GM19455 (cell line): ENCODE measurements around the gene ADK.
"Not testable (repeated sequence)": the region's sequence is repeated elsewhere in the genome, so short reads cannot be mapped to it uniquely, and the experiment has no call there.

Source experiments
- ATAC-seq: cut with Tn5 transposase; IDR thresholded peaks from one replicate; pipeline ENCODE4 v1.9.1; 2021; ENCODE audit not compliant: unreplicated experiment

ADK gene

DNA sequence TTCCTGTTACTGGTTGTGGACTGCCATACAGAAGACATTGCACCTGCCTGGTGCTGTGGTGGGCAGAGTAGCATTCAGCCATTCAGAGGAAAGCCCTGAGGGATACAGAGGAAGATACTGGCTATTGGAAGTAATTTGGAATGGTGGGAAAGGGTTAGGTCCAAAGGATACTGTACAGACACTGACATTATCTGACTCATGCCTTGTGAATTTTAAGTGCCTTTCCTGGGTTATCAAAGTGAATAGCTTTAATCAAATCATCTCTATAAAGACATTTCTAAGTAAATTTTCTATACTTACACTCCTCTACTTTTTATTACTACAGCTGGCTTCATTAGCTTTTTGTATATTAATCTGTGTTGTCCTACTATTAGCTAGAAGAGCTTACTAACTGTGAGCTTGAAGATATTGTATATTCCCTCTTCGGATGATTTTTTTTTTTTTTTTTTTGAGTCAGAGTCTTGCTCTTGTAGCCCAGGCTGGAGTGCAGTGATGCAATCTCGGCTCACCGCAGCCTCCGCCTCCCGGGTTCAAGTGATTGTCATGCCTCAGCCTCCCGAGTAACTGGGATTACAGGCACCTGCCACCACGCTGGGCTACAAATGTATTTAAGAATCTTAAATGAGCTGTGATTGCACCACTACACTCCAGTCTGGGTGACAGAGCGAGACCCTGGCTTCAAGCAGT is 186.5 kb downstream of the ADK start:
- ATAC-seq = no peak

DNA sequence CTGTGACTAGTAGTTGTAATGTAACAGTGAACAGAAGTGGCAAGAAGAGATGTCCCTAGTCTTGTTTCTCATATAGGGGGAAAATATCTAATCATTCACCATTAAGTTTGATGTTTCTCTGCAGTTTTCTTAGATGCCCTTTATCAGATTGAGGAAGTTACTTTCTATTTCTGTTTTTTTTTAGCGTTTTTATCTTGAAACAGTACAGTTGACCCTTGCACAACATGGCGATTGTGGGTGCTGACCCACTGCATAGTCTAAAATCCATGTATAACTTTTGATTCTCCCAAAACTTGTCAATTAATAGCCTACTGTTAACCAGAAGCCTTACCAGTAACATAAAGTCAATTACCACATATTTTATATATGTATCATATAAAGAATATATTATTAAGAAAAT is 192.0 kb downstream of the ADK start:
- no peak for ATAC-seq

DNA sequence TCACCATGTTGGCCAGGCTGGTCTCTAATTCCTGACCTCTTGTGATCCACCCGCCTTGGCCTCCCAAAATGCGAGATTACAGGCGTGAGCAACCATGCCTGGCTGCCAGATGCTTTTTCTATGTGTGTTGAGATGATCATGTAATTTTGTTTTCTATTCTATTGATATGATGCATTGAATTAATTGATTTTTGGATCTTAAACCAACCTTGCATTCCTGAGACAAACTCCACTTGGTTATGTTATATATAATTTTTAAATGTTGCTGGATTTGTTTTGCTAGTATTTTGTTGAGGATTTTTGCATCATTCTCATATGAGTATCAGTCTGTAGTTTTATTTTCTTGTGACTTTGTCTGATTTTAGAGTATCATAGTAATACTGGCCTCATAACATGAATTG is 192.8 kb downstream of the ADK start:
- ATAC-seq = no peak

DNA sequence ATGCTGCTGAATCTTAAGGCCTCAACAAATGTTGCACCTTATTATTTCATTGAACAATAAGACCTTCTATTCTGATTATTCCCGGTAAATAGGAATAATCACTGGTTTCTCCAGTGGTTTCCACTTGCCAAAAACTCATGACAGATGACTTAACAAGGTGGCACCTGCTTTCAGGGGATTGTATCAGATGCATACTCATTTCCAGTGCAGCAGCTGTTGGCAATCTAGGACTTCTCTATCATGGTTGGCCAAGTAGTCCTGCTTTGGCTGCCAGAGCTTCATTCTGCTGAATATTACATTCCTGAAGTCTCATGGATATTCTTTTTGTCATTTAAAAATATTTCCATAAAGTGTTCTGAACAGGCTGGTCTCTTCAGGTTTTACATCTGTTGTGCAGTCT is 193.3 kb downstream of the ADK start:
- no peak for ATAC-seq

DNA sequence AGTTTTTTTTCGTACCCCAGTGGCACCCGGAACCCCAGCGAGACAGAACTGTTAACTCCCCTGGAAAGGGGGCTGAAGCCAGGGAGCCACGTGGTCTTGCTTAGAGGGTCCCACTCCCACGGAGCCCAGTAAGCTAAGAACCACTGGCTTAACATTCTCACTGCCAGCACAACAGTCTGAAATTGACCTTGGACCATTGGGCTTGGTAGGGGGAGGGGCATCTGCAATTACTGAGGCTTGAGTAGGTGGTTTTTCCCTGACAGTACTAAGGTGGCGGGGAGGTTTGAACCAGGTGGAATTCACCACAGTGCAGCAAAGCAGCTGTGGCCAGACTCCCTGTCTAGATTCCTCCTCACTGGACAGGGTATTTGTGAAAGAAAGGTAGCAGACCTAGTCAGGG is 196.5 kb downstream of the ADK start:
- ATAC-seq = no peak

DNA sequence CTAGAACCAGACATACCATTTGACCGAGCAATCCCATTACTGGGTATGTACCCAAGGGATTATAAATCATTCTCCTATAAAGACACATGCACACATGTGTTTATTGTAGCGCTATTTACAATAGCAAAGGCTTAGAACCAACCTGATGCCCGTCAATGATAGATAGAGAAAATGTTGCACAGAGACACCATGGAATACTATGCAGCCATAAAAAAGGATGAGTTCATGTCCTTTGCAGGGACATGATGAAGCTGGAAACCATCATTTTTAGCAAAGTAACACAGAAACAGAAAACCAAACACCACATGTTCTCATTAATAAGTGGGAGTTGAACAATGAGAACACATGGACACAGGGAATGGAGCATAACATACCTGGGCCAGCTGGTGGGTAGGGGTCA is 202.0 kb downstream of the ADK start:
- not testable (repeated sequence) for ATAC-seq

DNA sequence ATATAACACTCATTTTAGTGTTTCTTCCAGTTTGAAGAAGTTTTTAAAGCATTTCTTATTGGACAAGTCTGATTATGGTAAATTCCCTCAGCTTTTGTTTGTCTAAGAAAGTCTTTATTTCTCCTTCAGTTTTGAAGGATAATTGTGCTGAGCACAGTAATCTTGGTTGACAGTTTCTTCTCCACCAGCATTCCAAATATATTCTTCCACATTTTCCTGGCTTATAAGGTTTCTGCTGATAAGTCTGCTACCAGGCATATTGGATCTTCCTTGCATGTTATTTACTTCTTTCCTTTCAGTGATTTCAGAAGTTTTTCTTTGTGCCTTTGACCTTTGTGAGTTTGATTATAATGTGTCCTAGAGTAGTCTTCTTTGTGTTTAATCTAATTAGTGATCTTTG is 210.7 kb downstream of the ADK start:
- no peak for ATAC-seq

DNA sequence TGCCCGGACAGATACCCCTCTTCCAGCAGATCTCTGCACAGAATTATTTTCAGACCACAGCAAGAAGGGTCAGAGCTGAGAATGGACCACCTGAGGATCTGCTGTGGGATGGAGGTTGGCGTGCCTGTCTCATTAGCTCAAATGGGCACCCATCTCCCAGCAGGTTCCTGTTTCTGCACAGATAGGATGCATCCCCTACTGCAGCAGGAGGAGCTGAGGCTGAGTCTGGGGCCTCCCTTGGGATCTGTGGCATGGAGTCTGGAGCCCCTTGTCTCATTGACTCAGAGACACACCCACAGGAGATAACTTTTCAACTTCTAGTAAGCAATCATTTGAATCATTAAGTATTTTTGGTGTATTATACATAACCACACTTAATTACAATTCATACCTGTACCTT is 212.7 kb downstream of the ADK start:
- no peak for ATAC-seq

DNA sequence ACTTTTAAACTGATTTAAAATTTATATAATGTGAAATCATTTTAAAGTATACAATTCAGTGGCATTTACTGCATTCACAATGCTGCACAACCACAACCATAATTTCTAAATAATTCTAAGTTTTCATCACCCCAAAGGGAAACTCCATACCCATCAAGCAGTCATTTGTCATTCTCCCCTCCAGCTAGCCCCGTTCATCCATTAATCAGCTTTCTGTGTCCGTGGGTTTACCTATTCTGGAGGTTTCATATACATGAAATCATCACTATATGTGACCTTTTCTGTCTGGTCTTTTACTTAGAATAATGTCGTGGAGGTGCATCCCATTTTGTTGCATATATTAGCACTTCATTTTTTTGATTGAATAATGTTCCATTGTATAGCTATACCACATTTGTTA is 214.1 kb downstream of the ADK start:
- no peak for ATAC-seq

DNA sequence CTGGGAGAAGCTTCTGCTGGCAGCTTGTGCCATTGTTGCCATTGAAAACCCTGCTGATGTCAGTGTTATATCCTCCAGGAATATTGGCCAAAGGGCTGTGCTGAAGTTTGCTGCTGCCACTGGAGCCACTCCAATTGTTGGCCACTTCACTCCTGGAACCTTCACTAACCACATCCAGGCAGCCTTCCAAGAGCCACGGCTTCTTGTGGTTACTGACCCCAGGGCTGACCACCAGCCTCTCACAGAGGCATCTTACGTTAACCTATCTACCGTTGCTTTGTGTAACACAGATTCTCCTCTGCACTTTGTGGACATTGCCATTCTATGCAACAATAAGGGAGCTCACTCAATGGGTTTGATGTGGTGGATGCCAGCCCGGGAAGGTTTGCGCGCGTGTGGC is 220.7 kb downstream of the ADK start:
- ATAC-seq = no peak

DNA sequence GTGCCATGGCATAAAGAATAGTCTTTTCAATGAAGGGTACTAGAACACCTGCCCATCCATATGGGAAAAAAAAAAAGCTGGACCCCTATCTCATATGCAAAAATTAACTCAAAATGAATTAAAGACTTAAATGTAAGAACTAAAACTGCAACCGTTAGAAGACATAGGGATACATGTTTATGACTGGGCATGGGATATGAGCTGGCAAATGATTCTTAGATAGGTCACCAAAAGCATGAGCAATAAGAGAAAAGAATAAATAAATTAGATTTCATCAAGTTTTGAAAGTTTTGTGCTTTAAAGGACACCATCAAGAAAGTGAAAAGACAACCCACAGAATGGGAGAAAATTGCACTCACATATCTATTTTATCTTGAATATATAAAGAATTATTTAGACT is 222.0 kb downstream of the ADK start:
- ATAC-seq = no peak

DNA sequence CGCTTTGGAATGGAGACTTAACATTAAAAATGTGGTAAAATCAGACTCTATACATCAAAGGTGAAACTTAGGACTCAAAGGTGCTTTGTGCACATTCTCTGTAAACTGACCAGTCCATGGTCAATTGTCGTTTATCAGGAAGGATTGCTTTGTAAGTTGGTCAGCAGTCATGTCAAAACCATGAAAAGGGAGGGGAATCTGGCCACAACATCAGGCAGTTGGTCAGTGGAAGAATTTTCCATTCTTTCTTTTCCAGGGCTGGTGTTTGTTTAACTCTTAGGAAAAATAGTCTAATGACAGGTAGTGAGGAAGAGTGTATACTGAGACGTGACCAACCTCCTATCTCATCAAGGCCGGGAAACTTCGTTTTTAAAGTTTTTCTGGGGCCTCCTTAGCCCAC is 226.5 kb downstream of the ADK start:
- no peak for ATAC-seq

DNA sequence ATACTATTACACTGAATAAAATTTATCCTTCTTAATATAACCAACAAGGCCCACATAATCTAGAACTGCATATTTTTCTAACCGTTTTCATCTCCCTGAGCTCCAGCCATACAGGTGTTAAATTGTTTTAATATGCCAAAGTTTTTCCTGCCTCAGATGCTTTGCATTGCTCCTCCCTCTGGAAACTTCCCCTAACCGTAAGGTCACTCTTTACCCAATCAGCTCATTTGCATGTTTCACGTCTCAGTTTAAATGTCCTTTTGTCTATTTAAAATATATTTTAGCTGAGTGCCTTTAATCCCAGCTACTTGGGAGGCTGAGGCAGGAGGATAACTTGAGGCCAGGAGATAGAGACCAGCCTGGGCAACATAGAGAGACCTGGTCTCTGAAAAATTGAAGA is 228.5 kb downstream of the ADK start:
- no peak for ATAC-seq

DNA sequence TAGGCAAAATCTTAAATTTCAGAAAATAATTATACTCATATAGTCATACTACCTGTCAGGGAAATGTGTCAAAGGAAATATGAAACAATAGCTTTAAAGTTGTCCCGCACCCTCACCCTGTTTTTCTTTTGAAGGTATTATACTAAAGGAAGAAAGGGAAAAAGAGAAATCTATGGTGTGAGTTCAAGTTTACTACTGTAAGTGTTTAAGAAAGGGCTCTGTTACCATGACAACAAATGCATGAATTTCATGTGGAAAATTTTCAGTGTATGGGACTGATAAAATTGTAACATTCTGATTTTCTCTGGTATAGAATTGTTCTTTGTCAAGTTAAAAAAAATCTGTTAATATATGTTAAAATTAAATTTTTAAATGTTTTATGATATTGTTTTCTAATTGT is 229.8 kb downstream of the ADK start:
- no peak for ATAC-seq

DNA sequence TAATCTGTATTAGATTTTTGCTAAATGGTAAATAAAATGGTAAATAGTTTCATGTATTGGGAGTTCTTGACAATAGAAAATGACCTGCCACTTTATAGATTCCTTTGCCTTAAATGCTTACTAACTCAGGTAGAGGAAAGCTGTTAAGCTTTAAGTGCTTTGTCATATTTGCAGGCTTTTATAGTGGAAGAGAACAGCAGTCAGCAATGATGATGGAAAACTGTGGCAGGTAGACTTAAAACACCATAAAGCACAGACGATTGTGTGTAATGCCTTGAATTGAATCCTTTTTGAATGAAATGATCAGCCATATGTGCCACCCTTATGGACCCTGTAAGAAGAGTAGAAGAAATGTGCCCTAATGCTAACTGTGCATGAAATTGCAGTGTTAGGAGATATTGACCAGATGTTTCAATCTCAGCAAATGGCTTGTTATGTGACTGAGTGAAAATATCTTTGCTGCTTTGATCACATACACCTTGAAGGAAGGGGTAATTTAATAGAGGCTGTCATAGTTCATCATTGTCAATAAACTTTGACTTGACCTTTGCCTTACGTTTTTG is 230.4 kb downstream of the ADK start:
- no peak for ATAC-seq

DNA sequence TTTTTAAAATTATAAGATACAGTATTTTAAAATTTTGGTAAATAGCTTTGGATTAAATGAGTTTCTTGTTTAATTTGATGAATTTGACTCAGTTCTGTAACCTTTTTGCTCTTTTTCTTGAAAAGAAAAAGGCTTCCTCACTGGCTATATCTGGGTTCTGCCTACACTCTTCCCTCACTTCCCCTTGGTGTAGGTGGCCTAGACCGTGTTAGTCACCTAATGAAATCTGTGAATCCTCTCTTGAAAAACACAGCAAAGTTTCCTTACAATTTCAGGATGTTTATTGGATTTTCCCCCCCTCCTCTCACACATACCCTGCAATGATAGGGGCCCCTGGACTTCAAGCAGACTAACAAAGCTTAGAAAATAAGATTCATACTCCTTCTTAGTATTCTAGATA is 231.6 kb downstream of the ADK start:
- ATAC-seq = no peak

DNA sequence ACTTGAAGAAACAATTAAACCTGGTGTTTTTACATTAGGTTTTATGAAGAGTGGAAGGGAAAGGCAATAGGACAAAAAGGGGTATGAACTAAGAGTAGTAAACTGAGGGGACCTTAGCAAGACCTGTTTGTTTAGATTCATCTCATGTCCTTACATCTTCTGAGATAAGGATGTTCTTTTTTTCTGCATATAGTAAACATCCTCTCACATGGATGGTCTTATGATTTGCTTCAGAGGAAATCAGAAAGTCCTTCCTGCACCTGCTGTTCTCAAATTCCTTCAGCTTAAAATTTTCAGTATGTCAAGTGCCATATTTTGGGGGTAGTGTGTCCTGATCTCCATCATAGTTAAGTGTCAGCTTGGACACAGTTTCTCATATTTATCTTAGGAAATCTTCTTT is 232.6 kb downstream of the ADK start:
- no peak for ATAC-seq

DNA sequence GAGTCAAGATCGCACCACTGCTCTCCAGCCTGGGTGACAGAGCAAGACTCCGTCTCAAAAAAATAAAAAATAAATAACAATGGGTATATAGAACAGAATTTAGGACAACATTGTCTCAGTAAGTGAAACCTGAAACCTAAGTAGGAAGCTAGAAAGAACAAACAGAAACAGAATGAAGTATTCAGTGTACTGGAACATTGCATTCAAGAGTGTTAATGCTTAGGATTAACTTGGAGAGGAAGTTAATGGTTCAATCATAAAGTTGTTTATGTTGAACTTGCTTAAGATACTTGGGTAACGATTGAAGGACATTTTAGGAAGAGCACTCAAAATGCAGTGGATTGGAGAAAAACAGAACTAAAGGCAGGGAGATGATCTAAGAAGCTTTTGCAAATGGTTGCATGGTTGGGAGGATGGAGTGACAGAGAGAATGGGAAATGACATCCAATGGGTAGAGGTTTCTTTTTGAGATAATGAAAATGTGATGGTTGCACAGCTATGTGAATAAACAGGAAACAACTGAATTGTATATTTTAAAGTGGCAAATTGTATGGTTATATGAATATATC is 233.7 kb downstream of the ADK start:
- no peak for ATAC-seq

DNA sequence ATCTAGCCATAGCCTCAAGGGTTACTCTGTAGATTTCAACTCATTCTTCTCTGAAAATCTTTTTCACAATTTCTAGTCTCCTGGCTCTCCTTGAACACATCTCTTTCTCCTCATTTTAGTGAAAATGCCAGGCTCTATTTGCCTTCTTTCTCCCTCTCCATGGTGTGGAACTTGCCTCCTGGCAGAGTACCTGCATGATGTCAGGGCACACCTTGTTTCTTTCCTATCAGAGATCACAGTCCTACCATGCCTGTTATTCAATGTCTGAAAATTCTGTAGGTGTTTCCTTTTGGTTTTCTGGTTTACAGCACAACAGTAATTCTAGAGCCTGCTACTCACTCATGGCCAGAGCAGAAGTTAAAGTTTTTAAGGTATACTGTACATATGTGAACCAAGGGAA is 237.8 kb downstream of the ADK start:
- ATAC-seq = no peak

DNA sequence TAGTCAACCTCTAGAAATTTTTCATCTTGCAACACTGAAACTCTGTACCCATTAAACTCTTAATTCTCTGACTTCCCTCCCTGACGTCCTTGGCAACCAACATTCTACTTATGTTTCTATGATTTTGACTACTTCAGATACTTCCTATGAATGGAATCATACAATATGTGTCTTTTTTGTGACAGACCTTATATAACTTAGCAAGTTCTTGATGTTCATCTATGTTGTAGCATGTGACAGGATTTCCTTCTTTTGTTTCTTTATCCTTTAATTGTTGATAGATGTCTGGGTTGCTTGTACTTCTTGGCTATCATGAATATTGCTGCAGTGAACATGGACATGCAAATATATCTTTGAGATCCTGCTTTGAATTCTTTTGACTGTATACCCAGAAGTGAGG is 240.8 kb downstream of the ADK start:
- ATAC-seq = no peak

DNA sequence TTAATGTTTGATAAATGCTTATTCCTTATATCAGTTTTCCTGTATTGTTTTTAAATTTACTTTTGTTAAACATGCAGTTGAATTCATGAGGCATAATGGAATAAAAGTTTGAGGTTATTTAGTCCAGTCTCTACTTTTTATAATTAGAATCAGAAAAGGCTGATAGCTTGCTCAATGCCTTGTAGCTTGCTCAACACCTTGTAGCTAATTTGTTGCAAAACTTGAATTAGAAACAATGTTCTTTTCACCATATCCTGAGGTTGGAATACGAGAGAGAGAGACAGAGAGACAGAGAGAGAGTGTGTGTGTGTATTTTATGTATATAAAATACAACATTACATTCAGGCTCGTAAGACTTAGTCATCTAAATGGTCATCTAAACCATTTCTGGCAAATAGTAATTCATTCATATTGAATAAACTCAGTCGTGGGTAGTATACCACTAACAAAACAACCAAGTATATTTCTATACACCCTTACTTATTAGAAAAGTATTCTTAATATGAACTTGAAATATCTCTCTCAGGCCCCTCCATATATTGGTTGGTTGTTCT is 243.5 kb downstream of the ADK start:
- no peak for ATAC-seq

DNA sequence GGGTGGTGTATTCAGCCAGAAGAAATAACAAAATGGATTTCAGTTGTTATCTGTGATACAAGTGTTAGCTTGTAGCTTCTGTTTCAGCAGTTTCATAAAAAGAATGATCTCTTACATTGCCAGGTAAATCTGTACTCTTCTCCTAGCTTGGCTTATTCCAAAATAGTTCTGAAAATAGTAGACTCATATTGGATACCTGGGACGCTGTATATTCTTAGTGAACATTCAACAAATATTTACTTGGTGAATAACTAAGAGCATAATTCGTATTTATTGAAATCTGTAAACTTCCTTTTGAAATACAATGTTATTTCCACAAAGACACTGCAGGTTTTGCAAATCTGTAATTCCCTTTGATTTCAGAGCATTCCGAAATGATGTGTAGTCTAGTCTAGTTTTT is 249.2 kb downstream of the ADK start:
- ATAC-seq = no peak

DNA sequence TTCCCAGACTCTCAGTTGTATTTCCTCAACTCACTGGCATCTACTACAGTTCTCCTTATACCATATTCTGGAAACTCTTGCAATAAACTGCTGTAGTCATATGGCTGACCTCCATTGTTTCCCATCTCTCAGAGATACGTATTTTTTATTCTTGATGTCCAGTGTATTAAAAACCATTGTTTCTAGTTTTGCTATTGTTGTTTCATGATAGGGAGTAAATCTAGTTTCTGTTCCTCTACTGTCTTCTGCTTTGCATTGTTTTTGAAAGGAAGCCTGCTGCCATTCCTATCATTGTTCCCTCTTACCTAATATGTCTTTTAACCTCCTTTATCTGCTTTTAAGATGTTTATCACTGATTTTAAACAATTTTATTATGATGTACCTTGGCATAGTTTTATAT is 255.0 kb downstream of the ADK start:
- ATAC-seq = no peak
